ENCODE results near the gene DSPP.

GRCh38 chr4:87580057-87580456 is 28.3 kb upstream of the DSPP start:
- TF ChIP-seq CTCF (IDR thresholded peaks at IDR 0.05): no peak
- no peak for TF ChIP-seq POLR2A (IDR thresholded peaks at IDR 0.05)

Measured in Peyer's patch (tissue), 4 donors.